OCI-LY1 (cell line): ENCODE results near the gene RAD51B.

ENCODE experiments used
- EZH2 ChIP-seq: fragments of 200-600 bp; sonication (generic), shearing (Covaris generic); IDR thresholded peaks from 2 replicates; pipeline ENCODE4 v1.8.0; 2017; ENCODE audit warnings: borderline replicate concordance, mixed run types, mild to moderate bottlenecking, antibody characterized with exemption, low read length, moderate library complexity, mixed read lengths
- TF ChIP-seq, protein P1 (sequence below): fragments of 200-600 bp; sonication (generic), shearing (Covaris generic); IDR thresholded peaks from 2 replicates; pipeline ENCODE4 v1.5.1; 2017; ENCODE audit warnings: mild to moderate bottlenecking, antibody characterized with exemption, low read length, moderate library complexity, mixed read lengths

GRCh38 chr14:67963960-67964812 lies 144.6 kb downstream of the RAD51B start:
- TF ChIP-seq, protein P1, sequence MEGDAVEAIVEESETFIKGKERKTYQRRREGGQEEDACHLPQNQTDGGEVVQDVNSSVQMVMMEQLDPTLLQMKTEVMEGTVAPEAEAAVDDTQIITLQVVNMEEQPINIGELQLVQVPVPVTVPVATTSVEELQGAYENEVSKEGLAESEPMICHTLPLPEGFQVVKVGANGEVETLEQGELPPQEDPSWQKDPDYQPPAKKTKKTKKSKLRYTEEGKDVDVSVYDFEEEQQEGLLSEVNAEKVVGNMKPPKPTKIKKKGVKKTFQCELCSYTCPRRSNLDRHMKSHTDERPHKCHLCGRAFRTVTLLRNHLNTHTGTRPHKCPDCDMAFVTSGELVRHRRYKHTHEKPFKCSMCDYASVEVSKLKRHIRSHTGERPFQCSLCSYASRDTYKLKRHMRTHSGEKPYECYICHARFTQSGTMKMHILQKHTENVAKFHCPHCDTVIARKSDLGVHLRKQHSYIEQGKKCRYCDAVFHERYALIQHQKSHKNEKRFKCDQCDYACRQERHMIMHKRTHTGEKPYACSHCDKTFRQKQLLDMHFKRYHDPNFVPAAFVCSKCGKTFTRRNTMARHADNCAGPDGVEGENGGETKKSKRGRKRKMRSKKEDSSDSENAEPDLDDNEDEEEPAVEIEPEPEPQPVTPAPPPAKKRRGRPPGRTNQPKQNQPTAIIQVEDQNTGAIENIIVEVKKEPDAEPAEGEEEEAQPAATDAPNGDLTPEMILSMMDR: no peak
- no peak for TF ChIP-seq EZH2
